HG02678 (cell line): ENCODE data around the gene LDLRAD3.
A peak's percentile ranks its signal among the peaks of the same experiment; 100 is the strongest.
"Not testable (repeated sequence)": the region's sequence is repeated elsewhere in the genome, so short reads cannot be mapped to it uniquely, and the experiment has no call there.

Source experiments
- ATAC-seq: cut with Tn5 transposase; IDR thresholded peaks from one replicate; pipeline ENCODE4 v1.9.1; 2021; ENCODE audit warnings: mild to moderate bottlenecking, moderate library complexity; ENCODE audit not compliant: unreplicated experiment

LDLRAD3 gene, protein sequence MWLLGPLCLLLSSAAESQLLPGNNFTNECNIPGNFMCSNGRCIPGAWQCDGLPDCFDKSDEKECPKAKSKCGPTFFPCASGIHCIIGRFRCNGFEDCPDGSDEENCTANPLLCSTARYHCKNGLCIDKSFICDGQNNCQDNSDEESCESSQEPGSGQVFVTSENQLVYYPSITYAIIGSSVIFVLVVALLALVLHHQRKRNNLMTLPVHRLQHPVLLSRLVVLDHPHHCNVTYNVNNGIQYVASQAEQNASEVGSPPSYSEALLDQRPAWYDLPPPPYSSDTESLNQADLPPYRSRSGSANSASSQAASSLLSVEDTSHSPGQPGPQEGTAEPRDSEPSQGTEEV

DNA sequence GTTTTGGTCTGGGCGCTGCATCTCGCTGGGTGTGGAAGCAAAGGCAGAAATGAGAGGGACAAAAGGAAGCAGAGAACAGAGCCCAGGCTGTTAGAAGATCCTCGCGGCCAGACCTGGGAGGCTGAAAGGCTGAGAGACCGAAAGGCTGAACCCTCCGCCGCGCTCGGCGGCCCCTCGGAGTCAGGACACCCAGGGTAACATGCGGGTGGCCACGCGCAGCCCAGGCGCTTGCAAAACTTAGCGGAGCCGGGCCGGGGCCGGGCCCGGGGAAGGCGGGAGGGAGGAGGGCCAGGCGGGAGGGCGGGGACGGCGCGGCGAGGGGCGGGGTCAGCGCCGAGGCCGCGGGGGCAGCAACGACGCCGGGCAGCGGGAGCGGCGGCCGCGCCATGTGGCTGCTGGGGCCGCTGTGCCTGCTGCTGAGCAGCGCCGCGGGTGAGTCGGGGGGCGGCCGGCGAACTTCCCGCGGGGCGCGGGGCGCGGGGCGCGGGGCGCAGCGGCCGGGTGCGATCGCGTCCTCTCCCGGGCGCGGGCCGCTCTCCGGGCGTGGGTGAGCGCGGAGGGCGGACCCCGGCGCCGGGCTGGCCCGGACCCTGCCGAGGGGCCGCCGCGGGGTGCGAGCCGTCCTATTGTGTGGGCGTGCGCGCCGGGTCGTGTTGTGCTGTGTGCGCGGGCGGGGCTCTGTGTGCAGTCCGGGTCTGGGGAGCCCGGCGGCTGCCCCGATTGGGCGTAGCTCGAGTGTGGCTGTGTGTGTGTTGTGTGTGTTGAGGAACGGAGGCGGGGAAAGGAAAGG lies at the start of gene LDLRAD3:
LDLRAD3 (plus strand) TSS at position 350 of the 790 bp plus-strand sequence; CDS start at position 387, 37 bp downstream.
- peak; percentile 77 for ATAC-seq

DNA sequence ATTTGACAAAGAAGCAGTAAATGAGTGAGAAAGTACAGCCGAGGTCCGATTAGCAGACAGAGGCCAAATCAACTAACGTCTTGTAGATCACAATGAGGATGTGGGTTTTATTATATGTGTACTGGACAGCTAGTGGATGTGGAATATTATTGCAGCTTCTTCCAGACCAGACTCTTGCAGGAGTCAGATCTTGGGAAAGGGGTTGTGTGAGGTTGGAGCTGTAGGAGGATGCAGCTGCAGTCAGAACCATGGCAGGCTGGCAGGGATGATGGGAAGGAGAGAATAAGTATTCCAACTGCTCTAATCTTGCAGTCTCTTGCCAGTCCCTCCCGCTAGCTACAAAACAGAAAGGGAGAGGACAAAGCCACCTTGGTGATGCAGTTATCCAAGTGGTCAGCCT lies 46.8 kb upstream of the LDLRAD3 start:
- ATAC-seq: no peak

DNA sequence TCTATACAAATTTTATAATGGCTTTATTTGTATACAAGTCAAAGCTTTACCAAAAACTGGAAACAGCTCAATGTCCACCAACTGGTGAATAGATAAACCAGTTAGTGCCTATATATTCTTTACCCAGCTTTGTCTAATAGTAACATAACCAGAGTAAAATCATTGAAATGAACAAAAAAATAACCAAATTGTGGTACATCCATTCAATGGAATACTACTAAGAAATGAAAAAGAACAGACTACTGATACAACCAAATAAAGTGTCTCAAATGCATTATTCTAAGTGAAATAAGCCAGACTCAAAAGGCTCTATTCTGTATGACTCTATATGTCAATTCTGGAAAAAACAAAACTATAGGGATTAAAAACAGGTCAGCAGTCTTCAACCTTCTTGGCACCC lies 40.9 kb upstream of the LDLRAD3 start:
- no peak for ATAC-seq

DNA sequence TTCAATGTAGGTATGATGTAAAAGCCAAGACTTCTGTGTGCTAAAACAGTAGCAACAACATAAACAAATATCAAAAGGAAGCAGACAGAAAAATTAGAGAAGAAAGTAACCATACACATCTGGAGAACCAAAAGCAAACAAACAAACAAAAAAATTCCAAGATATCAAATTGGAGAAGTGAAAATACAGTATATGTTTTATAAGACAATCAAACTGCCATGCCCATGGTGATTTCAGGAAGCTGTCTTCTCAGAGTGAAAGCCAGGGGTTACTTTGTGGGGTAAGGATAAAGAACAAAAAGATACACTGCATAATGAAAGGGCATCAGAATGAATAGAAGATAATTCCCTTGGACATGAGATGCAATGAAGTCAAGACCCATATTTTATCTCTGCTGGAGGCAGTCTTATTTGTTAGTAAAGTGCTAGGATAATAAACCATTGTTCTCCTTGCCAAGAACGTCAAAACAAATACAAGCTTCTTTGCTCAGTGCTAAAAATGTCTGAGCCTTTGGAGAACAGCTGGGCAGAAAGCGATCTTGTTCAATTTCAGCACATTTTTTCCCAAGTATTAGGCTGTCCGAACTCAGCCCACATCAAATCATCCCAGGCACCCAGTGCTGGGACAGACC lies 38.1 kb upstream of the LDLRAD3 start:
- ATAC-seq: no peak

DNA sequence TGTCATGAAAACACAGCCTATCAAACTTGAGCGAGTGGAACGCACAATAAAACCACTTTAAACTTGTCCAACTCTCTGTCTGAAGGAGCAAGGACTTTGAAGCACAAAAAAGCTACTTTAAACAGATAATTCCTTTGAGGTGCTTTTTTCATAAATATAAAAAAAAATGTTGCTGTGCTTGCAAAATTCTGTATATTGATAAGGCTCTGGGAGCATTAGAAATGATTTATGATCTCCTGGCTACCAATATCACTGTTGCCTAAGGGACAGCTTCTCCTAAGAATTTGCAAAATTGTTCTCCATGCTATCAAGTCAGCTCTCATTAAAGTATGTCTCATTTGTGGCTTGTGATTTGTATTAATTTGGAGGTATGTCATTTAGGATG lies 37.6 kb upstream of the LDLRAD3 start:
- ATAC-seq: no peak

DNA sequence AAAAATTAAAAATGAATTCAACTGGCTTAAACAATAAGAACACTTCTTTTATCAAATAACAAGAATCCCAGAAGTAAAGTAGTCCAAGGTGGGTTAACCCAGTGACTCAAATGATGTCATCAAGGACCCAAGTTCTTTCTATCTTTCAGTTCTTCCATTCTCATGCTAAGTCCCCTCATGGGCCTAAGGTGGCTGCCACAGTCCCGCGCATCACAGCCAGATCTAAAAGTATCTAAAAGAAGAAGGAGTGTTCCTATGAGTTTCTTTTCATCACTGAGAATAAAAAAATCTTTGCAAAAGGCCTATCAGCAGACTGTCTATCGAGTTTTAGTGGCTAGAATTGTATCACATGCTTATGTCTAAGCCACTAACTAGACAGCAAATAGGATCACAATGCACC lies 37.2 kb upstream of the LDLRAD3 start:
- no peak for ATAC-seq

DNA sequence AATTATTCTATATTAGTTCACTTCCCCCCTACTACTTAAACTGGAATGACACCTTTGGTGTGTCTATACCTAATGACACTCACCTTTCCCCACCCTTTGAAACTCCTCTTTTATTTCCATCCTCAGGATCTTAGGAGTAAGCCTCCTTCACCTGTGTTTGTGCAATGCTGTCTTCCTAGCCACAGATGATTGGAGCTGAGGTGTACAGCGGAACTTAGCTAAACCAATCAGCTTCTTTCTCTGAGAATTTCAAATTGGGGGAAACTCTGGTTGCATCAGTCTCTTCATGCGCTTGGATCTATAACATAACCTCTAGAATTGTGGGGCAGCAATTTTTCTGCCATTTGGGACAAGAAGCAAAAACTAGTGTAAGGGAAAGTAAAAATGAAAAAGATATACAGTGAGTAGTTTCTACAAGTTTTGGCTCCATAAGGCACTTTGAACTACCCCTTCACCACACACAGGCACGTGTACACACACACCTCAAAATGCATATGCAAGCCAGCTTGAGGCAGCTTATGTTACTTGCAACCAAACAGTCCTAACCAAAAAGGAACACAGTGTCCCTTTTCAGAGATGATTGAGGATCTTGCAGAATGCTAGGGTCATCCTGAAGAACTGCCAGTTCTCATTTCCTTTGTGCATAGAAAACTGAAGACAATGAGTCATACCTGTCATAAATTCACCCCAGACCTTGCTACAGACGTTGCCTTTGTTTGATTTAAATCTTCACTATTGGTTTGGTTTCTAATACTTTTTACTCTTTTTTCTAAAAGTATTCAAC lies 36.0 kb upstream of the LDLRAD3 start:
- peak; percentile 69 for ATAC-seq

DNA sequence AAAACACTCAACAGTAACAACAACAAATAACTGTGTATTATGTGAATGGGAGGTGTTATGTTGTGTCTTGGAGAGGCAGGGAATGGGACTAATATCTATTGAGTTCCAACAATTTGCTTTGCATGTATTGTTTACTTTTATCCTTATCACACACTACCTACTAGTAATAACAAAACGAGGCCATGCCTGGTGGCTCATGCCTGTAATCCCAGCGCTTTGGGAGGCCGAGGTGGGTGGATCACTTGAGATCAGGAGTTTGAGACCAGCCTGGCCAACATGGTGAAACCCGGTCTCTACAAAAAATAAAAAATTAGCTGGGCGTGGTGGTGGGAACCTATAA lies 35.5 kb upstream of the LDLRAD3 start:
- not testable (repeated sequence) for ATAC-seq

DNA sequence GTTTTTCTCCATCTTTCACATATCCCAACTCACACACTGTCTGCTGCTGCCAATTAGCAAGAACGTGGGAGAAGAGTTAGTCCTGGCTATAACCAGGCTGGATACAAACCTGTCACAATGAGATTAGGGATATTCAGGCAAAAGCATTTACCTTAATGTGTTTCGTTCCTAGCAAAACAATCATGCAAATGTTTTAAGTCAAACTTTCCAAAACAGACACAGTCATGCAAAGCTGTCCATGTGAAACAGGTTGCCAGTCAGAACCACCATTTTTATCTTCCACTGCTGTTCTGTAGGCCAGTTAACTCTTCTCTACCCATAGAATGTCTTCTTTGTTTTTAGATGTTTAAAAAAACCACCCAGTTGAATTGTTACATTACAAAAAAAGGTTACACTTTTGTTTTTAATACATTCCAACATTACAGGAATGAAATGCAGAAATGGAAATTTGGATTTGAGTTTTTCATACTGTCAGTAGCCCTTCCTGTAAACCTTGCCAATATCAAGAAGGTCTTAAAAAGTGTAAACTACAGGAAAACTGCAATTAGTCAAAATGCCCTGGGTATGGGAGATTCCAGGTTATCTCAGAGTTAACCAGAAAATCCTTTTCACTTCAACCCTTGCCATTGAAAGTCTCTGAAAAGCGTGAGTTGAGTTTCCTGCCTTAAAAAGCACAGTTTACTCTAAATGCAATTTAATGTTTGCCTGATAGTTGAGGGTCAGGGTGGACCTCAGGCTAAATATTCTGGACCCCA lies 34.2 kb upstream of the LDLRAD3 start:
- no peak for ATAC-seq

DNA sequence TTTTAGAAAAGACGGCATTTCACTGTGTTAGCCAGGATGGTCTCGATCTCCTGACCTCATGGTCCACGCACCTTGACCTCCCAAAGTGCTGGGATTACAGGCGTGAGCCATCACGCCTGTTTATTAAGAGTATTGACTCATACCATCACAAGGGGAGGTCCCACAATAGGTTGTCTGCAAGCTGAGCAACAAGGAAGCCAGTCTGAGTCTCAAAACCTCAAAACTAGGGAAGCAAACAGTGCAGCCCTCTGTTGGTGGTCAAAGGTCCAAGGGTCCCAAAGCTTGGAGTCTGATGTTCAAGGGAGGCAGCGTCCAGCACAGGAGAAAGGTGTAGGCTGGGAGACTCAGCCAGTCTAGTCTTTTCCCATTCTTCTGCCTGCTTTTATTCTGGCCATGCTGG lies 32.8 kb upstream of the LDLRAD3 start:
- no peak for ATAC-seq

DNA sequence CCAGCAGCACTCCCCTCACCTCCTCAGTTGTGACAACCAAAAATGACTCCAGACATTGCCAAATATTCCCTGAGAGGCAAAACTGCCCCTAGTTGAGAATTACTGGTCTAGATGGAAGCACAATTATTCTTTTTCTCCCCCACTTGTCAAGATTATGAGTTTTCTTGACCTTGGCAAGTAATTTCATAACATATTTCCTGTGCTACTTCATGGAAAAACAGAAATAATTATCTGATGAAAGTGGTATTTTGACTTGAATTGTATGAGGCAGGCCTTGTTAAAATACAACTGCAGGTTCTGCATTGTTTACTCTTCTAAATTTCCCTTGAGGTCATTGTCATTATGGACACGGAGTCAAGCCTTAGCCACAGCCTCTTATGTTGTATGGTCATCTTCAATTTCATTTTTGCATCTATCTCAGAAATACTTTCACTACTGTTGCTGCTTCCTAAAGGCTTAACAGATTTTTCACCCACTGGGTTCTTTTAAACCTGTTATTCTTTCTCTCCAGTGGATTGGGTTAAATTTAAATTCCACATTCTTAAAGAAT lies 32.2 kb upstream of the LDLRAD3 start:
- no peak for ATAC-seq

DNA sequence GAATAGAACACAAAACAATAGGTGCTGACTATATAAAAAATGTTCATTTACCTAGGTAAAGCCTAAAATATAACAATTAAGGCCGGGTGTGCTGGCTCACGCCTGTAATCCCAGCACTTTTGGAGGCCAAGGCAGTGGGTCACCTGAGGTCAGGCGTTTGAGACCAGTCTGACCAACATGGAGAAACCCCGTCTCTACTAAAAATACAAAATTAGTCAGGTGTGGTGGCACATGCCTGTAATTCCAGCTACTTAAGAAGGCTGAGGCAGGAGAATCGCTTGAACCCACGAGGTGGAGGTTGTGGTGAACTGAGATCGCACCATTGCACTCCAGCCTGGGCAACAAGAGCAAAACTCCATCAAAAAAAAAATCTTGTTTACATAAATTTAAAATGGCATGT lies 31.4 kb upstream of the LDLRAD3 start:
- not testable (repeated sequence) for ATAC-seq

DNA sequence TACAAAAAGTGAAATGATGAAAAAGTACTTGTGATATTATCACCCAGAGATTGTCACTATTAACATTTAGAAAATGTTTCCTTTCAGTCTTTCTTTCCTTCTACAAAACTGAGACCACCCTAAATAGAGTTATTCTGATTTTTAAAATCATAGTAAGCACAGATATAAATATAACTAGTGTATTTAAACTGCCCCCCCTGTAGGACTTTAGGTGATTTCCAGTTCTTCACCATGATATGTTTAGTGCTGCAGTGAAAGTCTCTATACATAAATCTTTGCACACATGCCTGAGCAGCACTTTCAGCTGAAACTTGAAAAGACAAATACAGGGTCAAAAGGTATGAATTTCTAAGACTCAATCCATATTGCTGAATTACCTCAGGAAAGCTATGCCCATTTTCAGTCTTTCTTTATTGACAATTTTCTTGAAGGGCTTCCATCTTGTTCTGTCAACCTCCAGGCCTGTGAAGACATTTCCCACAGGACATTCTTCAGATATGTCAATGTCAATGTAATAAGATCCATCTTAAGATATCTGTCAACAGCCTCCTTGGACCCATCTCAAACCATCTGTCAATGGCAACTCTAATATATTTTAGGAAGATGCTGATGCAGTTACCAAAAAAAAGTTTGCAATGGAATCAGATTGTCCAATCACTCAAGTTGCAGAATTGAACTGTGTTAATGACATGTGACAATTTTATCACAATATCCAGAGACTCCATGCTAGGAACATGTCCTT lies 30.8 kb upstream of the LDLRAD3 start:
- no peak for ATAC-seq

DNA sequence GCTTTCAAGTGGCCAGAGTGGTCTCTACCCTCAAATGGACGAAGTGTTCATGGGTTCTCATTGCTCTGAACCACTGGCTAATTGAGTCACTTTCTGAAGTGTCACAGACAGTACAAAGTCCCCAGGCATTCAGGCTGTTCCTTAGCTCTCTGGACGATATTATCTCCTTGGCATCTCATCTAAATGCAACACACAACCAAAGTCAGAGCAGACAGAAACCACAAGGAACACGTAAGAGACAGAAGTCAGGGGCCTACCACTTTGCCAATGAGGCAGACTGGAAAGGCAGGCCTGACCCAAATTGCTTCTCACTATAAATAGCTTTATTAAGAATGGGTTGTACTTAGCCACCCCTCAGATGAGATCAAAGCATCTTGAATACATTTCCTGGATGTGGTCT lies 29.0 kb upstream of the LDLRAD3 start:
- no peak for ATAC-seq

DNA sequence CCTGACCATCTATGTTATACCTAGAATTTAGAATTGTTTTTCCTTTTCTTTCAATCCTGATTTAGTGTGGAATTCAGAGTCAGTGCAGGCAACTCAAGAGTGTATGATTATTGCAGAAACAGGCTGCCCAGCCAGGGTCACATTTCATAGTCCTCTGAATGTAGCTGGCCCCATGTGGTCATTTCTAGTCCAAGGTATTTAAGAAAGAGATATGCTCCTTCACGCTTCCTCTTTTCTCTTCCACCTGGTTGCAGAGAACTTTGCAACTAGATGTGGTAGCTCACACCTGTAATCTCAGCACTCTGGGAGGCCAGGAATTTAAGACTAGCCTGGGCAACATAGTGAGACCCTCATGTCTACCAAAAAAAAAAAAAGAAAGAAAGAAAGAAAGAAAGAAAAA lies 27.6 kb upstream of the LDLRAD3 start:
- ATAC-seq: no peak

DNA sequence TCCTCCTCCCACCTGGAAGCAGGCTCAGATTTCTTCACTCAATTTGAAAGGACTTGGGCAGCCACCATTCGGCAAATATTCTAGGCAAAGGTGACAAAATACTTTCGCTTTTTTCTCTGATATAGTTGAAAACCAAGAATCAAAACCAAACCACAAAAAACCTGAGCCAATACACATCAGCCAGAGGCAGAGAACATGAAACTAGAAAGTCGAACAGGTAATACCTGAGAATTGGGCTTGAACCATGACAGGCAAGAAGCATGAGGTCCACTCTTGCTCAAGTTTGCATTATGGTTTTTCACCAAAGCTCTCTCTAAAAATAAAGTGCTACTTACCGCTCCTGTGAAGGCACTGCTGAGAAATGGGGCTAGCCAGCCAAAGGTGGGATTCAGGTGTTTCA lies 26.2 kb upstream of the LDLRAD3 start:
- no peak for ATAC-seq

DNA sequence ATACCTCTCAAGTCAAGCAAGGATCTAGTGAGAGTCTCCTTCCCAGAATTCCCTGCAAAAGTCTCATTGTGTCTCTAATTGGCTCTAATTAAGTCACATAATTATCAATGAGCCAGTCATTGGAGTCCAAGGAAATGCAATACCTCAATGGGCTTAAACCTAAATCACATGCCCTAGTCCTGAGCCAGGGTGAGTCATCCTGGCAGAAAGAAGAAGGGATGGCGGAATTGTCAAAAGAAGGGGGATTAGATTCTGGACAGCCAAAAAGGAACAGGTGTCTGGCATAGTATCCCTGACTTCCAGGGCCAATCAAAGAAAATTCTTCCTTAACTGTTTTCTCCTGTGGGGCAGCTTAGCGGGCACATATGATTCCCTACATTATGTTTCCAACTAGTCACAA lies 25.1 kb upstream of the LDLRAD3 start:
- no peak for ATAC-seq

DNA sequence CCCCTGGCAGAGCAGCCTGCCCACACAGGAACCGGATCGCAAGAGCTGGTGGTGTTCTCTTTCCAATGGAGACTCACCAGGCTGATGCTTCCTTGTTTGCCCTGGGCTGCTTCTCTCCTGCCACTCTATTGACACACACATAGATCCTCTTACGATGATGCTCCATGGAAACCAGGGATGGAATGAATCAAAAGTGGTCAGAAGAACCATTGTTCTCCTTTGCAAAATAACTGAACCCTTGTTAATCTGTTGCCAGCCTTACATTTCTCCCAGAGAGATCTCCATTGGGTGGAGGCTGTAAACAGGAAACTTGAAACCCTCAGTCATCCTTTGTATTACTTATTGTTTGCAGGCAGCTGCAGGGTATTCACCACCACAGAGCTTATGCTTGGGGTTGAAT lies 24.6 kb upstream of the LDLRAD3 start:
- no peak for ATAC-seq

DNA sequence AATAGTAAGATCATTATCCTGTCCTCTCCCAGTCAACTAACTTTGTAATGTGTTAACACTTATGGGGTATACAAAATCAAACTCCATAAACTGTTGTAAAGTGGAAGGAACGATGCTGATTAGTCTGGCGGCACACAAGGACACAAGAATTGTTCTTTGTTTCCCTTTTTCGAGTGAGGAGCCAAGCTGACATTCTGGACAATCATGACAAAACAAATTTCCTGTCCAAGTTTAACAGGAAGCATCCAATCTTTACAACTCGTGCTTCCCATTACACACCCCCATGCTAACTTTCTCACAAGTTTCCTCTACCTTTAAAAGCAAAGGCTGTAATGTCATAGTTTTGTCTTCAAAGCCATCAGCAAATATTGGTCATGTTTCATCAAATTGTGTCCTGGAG lies 20.4 kb upstream of the LDLRAD3 start:
- ATAC-seq: no peak

DNA sequence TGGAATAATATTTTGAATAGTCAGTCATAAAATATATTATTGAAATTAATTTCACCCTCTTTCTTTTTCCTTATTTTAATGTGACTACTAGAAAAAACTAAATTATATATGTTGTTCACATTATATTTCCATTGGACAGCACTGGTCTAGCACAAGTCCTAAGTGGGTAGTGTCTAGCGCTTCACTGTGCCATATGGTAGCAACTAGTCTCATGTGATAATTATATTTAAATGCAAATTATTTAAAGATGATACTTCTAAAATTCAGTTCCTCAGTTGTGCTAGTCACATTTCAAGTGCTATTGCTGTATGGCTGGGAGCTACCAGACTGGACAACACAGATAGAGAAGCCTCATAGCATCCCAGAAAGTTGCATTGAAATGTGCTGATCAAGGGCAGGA lies 19.1 kb upstream of the LDLRAD3 start:
- no peak for ATAC-seq
